GM12864 (cell line): ENCODE results near the gene SKOR2.

Experiments
- DNase-seq: peaks from one replicate; pipeline ENCODE4 v3.0.0-alpha.2; 2011; ENCODE audit warnings: low read depth
- H3K4me3 ChIP-seq: 2 replicates; pipeline ENCODE4 v1.5.1; 2011; ENCODE audit warnings: mild to moderate bottlenecking, low read depth, low read length, control low read depth
- CTCF ChIP-seq: IDR thresholded peaks from 2 replicates; pipeline ENCODE4 v1.5.1; 2011; ENCODE audit warnings: low read depth, mild to moderate bottlenecking, moderate library complexity, low read length, control low read depth, inconsistent platforms; ENCODE audit errors: missing control alignments

Gene SKOR2

GRCh38 chr18:47263430-47264307 lies 12.2 kb upstream of the SKOR2 start:
- no peak for TF ChIP-seq CTCF
- no peak overlapping the region for H3K4me3 ChIP-seq
- DNase-seq, result no peak

GRCh38 chr18:47263150-47263429 lies 11.6 kb upstream of the SKOR2 start:
- no peak for DNase-seq
- TF ChIP-seq CTCF, result no peak
- no peak overlapping the region for H3K4me3 ChIP-seq

GRCh38 chr18:47262301-47263149 lies 11.1 kb upstream of the SKOR2 start:
- DNase-seq, result no peak
- TF ChIP-seq CTCF, result no peak
- no peak overlapping the region for H3K4me3 ChIP-seq

DNA sequence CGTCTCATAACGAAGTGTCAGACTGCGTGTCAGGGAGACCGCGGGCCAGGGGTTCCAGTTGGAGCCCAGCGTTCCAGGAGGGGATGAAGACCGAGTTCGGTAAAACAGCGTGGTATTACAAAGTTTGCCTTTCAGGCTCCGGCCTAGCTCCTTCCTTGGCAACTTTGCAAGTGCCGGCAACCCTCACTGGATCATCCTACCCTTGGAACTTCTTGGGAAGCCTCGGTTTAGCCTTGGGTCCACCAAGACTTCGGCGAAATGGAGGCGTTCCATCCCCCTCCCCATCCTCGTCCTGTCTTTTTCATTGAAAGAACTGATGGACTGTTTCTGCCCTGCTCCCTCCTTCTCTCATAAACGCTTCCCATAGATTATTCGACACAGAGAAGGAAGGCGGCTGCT lies 10.4 kb upstream of the SKOR2 start:
- no peak for DNase-seq
- no peak overlapping the region for H3K4me3 ChIP-seq
- no peak for TF ChIP-seq CTCF

- no peak overlapping the region for H3K4me3 ChIP-seq
- peak; percentile 23 for TF ChIP-seq CTCF
- no peak for DNase-seq
Observed at GRCh38 chr18:47260924-47261701, 9.7 kb upstream of the SKOR2 start.

DNA sequence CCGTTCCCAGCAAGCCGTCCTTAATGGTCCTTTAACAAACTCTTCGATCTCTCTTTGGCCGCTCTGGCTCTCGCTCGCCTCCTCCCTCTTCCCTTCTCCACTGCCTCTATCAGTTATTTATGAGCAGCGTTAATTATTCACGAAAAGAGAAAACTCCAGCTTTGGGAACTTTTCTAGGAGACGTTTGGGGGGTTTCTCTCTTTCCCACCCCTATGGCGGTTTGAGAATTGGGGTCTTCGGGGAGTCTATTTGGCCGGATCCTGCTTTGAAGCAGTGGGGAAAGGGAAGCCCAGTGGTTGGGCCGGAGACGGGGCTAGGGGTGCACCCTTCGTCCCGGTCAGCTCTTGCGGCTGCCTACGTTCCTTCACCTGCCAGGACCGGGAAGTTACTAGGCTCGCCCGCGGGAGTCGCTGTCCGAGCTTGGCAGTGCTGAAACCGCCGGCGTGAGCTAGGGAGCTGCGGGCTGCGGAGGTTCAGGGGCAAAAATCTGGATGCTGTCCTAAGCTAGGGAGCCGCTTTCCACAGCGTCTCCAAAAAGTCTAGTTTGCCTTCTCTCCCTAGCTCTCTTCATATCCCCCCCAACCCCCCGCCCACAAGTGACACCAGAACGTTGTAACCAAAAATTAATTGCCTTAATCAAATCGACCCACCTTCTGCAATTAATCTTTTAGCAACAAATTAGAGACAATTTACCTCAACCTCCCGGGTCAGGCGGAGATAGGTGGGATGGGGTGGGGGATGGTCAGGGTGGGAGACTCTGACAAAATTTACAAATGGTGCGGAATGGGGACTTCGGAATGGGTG lies 8.9 kb upstream of the SKOR2 start:
- DNase-seq, result no peak
- H3K4me3 ChIP-seq, result no peak overlapping the region
- TF ChIP-seq CTCF, result no peak
